Calu3 (cell line): ENCODE results near the gene TMEM121B. TPM values are rescaled to one million over a fixed set of nuclear protein-coding genes. Genes with fewer than 3 reads are reported as not detected.

ENCODE experiments used
- BruUV-seq: library from RNA; stranded (reverse); fragments of 400-500 nt; replicated peaks from 2 replicates; lab custom pipeline; 2021; lab: Mats Ljungman, UMichigan
- CTCF ChIA-PET: fragments of 300-600 bp; sonication (Branson Sonifier 250); formaldehyde crosslinking; loops from one replicate; lab custom pipeline; 2022; ENCODE audit warnings: antibody characterized with exemption; lab: Charles Lee
- DNase-seq: peaks from one replicate; pipeline ENCODE4 v3.0.0; 2022
- H3K27ac Mint-ChIP-seq: one replicate; pipeline ENCODE4 v1.8.0; 2022; ENCODE audit warnings: mixed read lengths; ENCODE audit not compliant: unreplicated experiment
- H3K27me3 Mint-ChIP-seq: one replicate; pipeline ENCODE4 v1.8.0; 2022; ENCODE audit warnings: mixed read lengths; ENCODE audit not compliant: unreplicated experiment
- H3K36me3 Mint-ChIP-seq: one replicate; pipeline ENCODE4 v1.8.0; 2022; ENCODE audit warnings: mild to moderate bottlenecking, moderate library complexity, mixed read lengths; ENCODE audit not compliant: insufficient read depth, unreplicated experiment
- H3K4me1 Mint-ChIP-seq: one replicate; pipeline ENCODE4 v1.8.0; 2022; ENCODE audit warnings: mild to moderate bottlenecking, low read depth, mixed read lengths; ENCODE audit not compliant: unreplicated experiment
- H3K4me3 Mint-ChIP-seq: one replicate; pipeline ENCODE4 v1.8.0; 2022; ENCODE audit warnings: mild to moderate bottlenecking, low read depth, moderate library complexity, mixed read lengths; ENCODE audit not compliant: unreplicated experiment
- H3K9me3 Mint-ChIP-seq: one replicate; pipeline ENCODE4 v1.8.0; 2022; ENCODE audit warnings: low read depth, mixed read lengths; ENCODE audit not compliant: unreplicated experiment
- CTCF ChIP-seq: fragments of 200-600 bp; IDR thresholded peaks from one replicate; pipeline ENCODE4 v1.8.0; 2022; ENCODE audit warnings: antibody characterized with exemption; ENCODE audit not compliant: unreplicated experiment
- intact Hi-C: fragments of 100-400 bp; cut with micrococcal nuclease; formaldehyde crosslinking; loops from one replicate; pipeline ENCODE4 v1.10.0; 2022; ENCODE audit not compliant: unreplicated experiment
- total RNA-seq: library from RNA; stranded (reverse); gene quantifications from 2 replicates; pipeline ENCODE4 v1.2.3, GENCODE V29; 2022

TMEM121B gene
- total RNA-seq, 1 experiment from 2014 or later: 0.21 TPM

- Mint-ChIP-seq H3K27ac (no peak overlapping the region), H3K4me3 (no peak overlapping the region), H3K27me3 (peaks cover 60% of the 10 kb centered on the region), H3K36me3 (peaks cover 11% of the 10 kb centered on the region), H3K9me3 (no peaks in the 10 kb centered on the region), H3K4me1 (no peaks in the 10 kb centered on the region)
- BruUV-seq: no TSS peak
- CTCF ChIA-PET: interaction anchor here (0.7 to 0.8 kb wide), 2 partner anchors 17 to 54 kb away, joined by 3 read pairs; no protein-coding TSS in a partner anchor
- no peak for TF ChIP-seq CTCF
- DNase-seq: no peak
- intact Hi-C loops: no loop called here
These were observed 3.8 kb downstream of the TMEM121B start for GRCh38 chr22:17117400-17117799.

- CTCF ChIA-PET: interaction anchor here (0.8 kb wide), 1 partner anchor 55 kb away, joined by 3 read pairs; no protein-coding TSS in a partner anchor
- H3K9me3 Mint-ChIP-seq: no peaks in the 10 kb centered on the region
- intact Hi-C loops: no loop called here
- BruUV-seq: no TSS peak
- H3K27me3 Mint-ChIP-seq: peaks cover 53% of the 10 kb centered on the region
- no peak for TF ChIP-seq CTCF
- no peak for DNase-seq
- no peak overlapping the region for H3K4me3 Mint-ChIP-seq
- H3K27ac Mint-ChIP-seq: no peak overlapping the region
- no peaks in the 10 kb centered on the region for H3K4me1 Mint-ChIP-seq
- peaks cover 9% of the 10 kb centered on the region for H3K36me3 Mint-ChIP-seq
These were observed 4.4 kb downstream of the TMEM121B start for GRCh38 chr22:17116572-17117330.

- CTCF ChIA-PET: no interaction called here
- no peak for DNase-seq
- Mint-ChIP-seq H3K4me1 (no peaks in the 10 kb centered on the region), H3K27ac (no peak overlapping the region), H3K4me3 (no peak overlapping the region), H3K9me3 (no peaks in the 10 kb centered on the region), H3K27me3 (peaks cover 46% of the 10 kb centered on the region), H3K36me3 (peaks cover 7% of the 10 kb centered on the region)
- TF ChIP-seq CTCF: no peak
- intact Hi-C loops: no loop called here
- no TSS peak for BruUV-seq
These were observed 5.1 kb downstream of the TMEM121B start for GRCh38 chr22:17115945-17116565.

GRCh38 chr22:17115236-17115635 is 5.9 kb downstream of the TMEM121B start:
- peaks cover 7% of the 10 kb centered on the region for H3K36me3 Mint-ChIP-seq
- no TSS peak for BruUV-seq
- CTCF ChIA-PET: no interaction called here

More at GRCh38 chr22:17115236-17115635, 5.9 kb downstream of the TMEM121B start:
- no peaks in the 10 kb centered on the region for H3K4me1 Mint-ChIP-seq
- peaks cover 43% of the 10 kb centered on the region for H3K27me3 Mint-ChIP-seq
- intact Hi-C loops: no loop called here
- H3K27ac Mint-ChIP-seq: no peak overlapping the region
- no peak for TF ChIP-seq CTCF
- no peaks in the 10 kb centered on the region for H3K9me3 Mint-ChIP-seq
- no peak overlapping the region for H3K4me3 Mint-ChIP-seq
- DNase-seq: no peak
